ENCODE measurements around the gene USP15. TPM values are rescaled to one million over a fixed set of nuclear protein-coding genes. Genes with fewer than 3 reads are reported as not detected.

The USP15 gene
- total and polyA plus RNA-seq, 2 of the 8 experiments (the other 6 are each of a cell fraction or from before 2014, with no cell fraction given), result 12.7 to 38.6 TPM

GRCh38 chr12:62247281-62248045, 12.7 kb upstream of the USP15 start (continued):
- TF ChIP-seq, protein P1, sequence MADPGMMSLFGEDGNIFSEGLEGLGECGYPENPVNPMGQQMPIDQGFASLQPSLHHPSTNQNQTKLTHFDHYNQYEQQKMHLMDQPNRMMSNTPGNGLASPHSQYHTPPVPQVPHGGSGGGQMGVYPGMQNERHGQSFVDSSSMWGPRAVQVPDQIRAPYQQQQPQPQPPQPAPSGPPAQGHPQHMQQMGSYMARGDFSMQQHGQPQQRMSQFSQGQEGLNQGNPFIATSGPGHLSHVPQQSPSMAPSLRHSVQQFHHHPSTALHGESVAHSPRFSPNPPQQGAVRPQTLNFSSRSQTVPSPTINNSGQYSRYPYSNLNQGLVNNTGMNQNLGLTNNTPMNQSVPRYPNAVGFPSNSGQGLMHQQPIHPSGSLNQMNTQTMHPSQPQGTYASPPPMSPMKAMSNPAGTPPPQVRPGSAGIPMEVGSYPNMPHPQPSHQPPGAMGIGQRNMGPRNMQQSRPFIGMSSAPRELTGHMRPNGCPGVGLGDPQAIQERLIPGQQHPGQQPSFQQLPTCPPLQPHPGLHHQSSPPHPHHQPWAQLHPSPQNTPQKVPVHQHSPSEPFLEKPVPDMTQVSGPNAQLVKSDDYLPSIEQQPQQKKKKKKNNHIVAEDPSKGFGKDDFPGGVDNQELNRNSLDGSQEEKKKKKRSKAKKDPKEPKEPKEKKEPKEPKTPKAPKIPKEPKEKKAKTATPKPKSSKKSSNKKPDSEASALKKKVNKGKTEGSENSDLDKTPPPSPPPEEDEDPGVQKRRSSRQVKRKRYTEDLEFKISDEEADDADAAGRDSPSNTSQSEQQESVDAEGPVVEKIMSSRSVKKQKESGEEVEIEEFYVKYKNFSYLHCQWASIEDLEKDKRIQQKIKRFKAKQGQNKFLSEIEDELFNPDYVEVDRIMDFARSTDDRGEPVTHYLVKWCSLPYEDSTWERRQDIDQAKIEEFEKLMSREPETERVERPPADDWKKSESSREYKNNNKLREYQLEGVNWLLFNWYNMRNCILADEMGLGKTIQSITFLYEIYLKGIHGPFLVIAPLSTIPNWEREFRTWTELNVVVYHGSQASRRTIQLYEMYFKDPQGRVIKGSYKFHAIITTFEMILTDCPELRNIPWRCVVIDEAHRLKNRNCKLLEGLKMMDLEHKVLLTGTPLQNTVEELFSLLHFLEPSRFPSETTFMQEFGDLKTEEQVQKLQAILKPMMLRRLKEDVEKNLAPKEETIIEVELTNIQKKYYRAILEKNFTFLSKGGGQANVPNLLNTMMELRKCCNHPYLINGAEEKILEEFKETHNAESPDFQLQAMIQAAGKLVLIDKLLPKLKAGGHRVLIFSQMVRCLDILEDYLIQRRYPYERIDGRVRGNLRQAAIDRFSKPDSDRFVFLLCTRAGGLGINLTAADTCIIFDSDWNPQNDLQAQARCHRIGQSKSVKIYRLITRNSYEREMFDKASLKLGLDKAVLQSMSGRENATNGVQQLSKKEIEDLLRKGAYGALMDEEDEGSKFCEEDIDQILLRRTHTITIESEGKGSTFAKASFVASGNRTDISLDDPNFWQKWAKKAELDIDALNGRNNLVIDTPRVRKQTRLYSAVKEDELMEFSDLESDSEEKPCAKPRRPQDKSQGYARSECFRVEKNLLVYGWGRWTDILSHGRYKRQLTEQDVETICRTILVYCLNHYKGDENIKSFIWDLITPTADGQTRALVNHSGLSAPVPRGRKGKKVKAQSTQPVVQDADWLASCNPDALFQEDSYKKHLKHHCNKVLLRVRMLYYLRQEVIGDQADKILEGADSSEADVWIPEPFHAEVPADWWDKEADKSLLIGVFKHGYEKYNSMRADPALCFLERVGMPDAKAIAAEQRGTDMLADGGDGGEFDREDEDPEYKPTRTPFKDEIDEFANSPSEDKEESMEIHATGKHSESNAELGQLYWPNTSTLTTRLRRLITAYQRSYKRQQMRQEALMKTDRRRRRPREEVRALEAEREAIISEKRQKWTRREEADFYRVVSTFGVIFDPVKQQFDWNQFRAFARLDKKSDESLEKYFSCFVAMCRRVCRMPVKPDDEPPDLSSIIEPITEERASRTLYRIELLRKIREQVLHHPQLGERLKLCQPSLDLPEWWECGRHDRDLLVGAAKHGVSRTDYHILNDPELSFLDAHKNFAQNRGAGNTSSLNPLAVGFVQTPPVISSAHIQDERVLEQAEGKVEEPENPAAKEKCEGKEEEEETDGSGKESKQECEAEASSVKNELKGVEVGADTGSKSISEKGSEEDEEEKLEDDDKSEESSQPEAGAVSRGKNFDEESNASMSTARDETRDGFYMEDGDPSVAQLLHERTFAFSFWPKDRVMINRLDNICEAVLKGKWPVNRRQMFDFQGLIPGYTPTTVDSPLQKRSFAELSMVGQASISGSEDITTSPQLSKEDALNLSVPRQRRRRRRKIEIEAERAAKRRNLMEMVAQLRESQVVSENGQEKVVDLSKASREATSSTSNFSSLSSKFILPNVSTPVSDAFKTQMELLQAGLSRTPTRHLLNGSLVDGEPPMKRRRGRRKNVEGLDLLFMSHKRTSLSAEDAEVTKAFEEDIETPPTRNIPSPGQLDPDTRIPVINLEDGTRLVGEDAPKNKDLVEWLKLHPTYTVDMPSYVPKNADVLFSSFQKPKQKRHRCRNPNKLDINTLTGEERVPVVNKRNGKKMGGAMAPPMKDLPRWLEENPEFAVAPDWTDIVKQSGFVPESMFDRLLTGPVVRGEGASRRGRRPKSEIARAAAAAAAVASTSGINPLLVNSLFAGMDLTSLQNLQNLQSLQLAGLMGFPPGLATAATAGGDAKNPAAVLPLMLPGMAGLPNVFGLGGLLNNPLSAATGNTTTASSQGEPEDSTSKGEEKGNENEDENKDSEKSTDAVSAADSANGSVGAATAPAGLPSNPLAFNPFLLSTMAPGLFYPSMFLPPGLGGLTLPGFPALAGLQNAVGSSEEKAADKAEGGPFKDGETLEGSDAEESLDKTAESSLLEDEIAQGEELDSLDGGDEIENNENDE (IDR thresholded peaks at IDR 0.05; ENCODE audit: insufficient replicate concordance, low read length), result no peak
- TF ChIP-seq CBX8 (IDR thresholded peaks at IDR 0.05; ENCODE audit: borderline replicate concordance, low read depth, low read length) (no peak), TBP (IDR thresholded peaks at IDR 0.05; ENCODE audit: low read depth, low read length) (no peak), POLR2AphosphoS5 (IDR thresholded peaks at IDR 0.05; ENCODE audit: low read depth, low read length) (no peak), NANOG (IDR thresholded peaks at IDR 0.05; ENCODE audit: insufficient read depth, low read depth, low read length, poor library complexity, severe bottlenecking) (no peak), TEAD4 (IDR thresholded peaks at IDR 0.05; ENCODE audit: low read depth, low read length) (no peak), MAX (IDR thresholded peaks at IDR 0.05) (no peak), CTBP2 (IDR thresholded peaks at IDR 0.05; ENCODE audit: borderline replicate concordance, insufficient read depth, insufficient read length, low read length) (no peak)

Measured in H1 (cell line).